Measurements from ENCODE around the gene ADAMTS15.
"Not testable (repeated sequence)": the region's sequence is repeated elsewhere in the genome, so short reads cannot be mapped to it uniquely, and the experiment has no call there.

Gene ADAMTS15

DNA sequence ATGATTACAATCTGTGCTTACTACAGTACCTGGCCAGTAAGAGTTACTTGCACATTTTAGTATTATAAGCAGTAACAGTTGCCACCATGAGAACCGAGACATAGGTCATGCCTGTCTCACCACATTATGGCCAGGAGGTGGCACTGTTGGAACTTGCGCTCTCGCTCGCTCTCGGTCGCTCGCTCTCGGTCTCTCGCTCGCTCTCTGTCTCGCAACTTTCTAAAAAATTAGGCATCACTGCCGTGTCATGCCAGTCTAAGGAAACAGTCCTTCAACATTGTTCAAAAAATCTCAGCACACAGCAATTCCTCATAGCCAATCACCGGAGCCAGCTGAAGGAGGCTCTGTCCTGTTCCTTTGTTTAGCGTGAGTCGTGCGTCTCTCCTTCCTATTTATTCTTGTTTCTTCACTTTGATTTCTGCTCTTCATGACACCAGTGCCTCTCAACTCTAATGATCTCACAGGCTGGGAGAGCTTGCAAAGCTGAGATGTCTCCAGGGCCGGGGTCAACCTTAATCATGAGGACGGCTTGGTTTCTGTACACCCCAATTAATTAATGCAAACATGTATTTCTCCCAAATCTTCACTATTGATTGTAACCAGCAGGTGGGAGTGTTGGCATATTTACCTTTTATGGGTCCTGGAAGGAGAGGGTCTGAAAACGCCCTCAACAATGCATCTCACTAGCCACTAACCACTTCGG lies 13.8 kb upstream of the ADAMTS15 start:
- peak; percentile 23 to 48 (median 35) for DNase-seq (ENCODE audit: low read depth in 3 of 3)

DNA sequence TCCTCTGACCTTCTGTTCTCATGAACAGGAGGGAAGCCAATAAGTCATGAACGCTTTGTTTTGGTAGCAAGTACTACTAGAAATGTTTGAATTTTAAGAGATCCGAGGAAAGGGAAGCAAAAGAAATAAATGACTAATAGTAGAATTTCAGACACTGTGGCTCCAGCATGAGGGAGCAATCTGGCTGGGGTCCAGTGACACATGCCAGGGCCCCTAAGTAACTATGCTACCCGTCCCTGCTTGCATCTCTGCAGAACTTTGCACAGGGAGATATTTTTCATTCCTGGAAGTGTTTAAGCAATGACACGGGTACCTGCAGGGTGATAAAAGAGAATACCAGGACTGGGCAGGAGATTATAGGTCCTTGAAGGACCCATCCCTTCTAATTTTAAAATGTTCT lies 12.8 kb upstream of the ADAMTS15 start:
- no peak for DNase-seq (ENCODE audit: low read depth in 3 of 3)

DNA sequence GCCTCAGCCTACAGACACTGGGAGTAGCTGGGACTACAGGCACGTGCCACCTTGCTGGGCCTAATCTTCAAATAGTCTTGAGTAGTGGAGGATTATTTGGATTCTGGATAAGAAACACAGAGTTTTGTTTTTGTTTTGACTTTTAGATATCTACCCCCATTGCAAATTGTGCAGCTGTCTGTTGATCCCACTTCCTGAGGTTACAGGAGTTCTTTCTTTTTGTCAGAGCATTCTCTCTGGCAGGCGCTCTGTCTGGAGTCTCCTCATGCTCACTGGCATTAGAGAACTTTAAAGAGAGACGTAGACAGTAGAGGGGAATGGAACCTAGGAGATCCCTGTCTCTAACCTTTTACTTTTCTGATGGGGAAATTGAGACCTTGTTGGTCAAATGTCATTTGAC lies 12.3 kb upstream of the ADAMTS15 start:
- no peak for DNase-seq (ENCODE audit: low read depth in 3 of 3)

DNA sequence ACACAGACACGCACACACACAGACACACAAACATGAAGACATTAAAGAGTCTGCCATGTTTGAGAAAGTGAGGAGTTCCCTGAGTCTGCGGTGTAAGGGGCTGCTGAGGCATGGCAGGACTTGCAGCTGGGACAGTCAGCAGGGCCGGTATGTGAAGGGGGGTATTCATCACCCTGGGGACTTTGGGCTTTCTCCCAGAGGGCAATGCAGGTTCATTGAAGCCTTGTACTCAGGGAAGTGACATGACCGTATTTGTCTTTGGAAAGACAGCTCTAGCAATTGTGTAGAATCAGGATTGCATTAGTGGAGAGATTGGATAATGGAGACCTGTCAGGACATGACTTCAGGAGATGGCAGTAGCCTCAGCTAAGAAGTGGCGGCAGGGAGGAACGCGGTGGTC lies 10.6 kb upstream of the ADAMTS15 start:
- DNase-seq (ENCODE audit: low read depth in 3 of 3) = no peak

DNA sequence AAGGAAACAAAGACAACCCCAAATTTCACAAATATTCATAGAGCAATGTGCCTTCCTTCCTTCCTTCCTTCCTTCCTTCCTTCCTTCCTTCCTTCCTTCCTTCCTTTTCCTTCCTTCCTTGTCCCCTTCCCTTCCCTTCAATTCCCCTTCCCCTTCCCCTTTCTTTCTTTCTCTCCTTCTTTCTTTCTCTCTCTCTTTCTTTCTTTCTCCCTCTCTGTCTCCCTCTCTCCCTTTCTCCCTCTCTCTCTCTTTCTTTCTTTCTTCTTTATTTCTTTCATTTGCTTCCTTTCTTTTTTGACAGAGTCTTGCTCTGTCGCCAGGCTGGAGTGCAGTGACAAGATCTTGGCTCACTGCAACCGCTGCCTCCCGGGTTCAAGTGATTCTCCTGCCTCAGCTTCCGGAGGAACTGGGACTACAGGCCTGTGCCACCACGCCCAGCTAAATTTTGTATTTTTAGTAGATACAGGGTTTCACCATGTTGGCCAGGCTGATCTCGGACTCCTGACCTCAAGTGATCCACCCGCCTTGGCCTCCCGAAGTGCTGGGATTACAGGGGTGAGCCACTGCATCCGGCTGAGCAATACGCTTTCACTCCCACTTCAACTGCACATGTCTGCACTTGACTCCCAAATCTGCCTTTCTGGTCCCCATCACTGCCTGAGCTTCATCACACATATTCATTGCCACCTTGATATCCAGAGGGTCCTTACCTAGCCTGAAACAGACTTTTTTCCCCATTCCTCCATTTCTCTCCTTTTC lies 9.9 kb upstream of the ADAMTS15 start:
- not testable (repeated sequence) for DNase-seq (ENCODE audit: low read depth in 3 of 3)

DNA sequence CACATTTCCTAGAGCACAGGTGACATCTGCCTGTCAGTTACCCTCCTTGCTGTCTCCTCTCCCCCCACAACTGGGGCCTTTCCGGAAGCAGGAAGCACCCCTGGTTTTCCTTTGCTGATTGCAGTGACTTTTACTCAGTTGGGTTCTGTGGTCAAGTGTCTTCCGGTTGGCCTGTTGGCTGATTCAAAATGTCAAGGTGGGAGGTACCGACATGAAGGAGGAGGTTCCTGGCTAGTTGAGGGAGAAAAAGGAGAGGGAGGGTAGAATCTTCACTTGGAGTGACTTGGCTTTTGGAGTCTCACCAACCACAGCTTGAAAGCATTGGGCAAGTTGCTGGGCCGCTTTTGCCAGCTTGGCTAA lies 9.3 kb upstream of the ADAMTS15 start:
- DNase-seq (ENCODE audit: low read depth in 3 of 3) = no peak

DNA sequence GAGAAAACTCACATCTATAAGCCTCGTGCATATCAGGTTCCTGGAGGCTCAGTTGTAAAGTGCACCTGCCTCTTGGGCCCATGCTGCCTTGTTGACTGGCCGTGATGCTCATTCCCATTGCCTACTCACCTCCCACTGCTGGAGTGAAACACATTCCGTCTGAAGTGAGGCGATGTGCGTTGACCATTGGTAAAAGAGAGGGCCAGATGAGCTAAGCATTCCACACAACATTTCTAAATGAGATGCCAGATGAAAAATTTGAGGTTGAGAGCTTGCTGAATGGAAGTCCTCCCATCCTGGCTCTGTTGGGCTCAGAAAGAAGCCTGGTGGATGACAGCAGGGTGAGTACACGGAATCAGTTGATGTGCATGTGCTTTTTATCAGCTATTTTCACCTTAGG lies 8.6 kb upstream of the ADAMTS15 start:
- no peak for DNase-seq (ENCODE audit: low read depth in 3 of 3)

DNA sequence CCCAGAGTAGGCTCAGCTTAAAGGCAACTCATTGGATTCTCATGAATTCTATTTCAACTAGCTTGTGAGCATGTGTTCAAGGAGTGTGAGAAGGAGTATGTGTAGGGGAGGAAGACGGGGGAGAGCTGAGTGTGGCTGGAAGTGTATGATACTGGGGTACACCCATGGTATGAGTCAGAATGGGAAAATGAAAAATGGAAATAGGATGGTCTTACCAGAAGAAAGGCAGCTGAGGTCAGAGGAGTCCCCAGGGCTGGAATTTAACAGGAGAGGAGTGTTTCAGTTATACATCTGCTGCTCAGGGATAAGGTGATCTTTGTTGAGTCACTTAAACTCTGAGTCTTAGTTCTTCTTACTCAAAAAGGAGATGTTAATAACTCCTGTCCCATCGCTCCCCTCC lies 6.7 kb upstream of the ADAMTS15 start:
- no peak for DNase-seq (ENCODE audit: low read depth in 3 of 3)

DNA sequence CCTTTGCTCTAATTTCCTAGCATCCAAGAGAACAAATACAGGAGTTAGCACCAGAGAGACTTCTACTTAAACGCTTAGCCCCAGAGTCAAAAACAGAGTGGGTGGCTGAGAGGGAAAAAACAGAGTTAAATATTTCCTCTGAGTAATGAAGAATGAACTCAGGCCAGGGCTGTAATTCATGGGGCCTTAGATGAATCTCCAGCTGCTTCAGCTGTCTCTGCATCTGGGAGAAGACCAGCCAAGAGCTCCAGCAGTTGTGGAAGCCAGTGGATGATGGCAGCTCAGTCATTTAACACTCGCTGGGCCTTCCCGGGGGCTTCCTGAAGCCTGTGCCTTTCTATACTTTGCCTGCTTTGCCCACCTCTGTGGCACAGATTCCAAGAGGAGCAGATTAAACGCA lies 5.7 kb upstream of the ADAMTS15 start:
- no peak for DNase-seq (ENCODE audit: low read depth in 3 of 3)

DNA sequence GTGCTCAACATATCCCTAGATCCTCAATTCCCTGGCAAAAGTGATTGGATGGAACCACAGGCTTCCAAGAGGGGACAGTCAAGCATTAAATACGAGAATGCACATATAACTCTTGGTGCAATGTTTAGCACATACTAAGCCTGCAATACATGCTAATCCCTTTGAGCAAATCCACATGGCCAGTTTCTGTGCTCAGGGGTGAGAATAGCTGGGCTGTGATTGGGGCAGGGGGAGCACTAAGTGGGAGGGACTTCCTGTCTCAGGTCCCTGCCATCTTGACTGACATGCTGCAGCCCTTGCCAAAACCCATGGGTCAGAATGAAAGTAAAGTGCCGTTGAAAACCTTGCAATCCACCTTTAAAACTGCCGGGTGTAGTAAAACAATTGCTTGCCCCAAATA lies 2.7 kb upstream of the ADAMTS15 start:
- no peak for DNase-seq (ENCODE audit: low read depth in 3 of 3)

DNA sequence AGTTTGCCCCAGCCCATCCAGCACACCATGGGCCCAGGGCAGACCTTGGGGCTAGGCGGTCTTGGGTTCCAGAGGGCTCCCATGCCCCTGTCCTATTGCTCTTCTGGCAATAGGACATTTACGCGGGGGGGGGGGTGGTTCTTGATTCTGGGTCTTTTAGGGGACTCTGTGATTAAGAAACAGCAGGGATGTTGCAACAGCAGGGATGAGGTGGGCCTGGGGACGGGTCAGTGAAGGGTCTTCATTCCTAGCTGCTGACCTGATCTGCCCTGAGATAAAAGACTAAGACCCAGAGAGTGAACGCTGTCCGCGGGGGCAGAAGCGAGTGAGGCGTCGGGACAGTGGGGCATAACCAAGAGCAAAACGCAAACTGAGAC lies 418 bp upstream of the ADAMTS15 start:
- no peak for DNase-seq (ENCODE audit: low read depth in 3 of 3)

DNA sequence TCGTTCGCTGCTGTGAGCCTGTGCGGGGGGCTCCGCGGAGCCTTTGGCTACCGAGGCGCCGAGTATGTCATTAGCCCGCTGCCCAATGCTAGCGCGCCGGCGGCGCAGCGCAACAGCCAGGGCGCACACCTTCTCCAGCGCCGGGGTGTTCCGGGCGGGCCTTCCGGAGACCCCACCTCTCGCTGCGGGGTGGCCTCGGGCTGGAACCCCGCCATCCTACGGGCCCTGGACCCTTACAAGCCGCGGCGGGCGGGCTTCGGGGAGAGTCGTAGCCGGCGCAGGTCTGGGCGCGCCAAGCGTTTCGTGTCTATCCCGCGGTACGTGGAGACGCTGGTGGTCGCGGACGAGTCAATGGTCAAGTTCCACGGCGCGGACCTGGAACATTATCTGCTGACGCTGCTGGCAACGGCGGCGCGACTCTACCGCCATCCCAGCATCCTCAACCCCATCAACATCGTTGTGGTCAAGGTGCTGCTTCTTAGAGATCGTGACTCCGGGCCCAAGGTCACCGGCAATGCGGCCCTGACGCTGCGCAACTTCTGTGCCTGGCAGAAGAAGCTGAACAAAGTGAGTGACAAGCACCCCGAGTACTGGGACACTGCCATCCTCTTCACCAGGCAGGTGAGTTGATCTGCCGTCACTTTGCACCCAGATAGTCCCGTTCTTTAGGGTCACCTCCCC lies 1.0 kb downstream of the ADAMTS15 start:
- DNase-seq (ENCODE audit: low read depth in 3 of 3) = no peak

DNA sequence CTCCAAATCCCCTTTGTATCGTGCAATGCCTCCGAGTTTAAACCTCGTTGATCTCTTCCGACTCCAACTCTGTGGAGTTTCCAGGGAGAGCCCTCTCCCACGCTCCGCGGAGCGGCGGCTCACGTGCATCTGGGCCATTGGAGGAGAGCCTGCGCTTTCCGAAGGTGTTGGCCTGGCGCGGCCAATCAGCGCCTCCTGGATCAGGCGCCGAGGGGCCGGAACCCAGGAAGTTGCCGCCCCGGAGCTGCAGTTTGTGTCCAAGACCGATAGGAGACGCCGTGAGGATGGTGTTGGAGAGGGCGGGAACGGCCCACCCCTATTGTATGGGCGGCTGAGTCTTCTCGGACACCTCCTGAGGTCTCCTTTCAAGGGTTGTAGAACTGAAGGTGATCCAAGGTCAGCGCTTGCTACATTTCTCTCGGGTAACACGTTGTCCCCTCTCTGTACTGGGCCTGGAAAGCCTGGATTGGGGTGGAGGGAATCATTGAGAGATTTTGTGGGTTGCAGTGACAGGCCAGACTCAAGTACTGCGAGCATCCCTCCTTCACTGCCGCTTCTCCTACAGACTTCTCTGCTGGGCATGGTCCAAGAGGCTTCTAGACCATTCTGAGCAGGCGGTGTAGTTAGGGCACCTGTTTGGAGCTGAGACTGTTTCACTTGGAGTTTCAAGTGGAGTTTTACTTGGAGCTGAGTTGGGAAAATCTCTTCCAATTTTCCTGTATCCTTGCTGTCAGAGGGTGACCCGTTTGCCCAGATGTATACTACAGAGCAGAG lies 1.7 kb downstream of the ADAMTS15 start:
- DNase-seq (ENCODE audit: low read depth in 3 of 3) = no peak

DNA sequence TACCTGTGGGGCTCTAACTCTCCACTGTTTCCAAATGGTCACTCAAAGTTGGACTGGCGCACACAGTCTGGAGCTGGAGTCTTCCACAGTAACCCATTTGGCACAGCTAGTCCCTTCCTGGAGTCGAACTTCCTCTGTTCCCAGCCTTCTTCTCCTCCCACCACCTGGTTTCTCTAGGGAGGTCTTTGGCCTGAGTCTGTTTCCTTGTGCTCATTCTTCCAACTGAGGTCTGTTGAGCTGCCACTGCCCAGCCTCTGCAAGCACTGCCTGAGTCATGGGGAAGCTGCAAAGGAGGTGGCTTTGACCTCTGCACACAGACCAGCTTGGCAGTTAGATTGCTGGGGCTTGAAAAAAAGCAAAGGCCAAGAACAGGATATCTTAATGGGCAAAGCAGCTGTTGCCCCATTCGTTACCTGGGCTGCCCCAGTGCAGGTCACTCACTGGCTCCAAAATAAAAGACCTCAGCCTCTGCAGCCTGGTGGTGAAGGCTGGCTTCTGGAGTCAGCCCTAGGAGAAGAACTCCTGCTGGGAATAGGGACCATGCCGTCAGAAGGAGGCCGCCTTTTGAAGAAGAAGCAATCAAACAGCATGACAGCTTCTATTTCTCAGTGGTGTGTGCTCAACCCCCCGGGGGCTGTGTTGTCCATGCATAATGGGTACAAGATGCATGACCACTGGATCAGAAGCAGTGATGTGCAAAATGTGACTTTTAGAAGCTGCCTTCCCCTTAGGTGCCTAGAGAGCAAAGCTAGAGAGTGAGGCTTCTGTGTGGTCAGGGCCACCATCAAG lies 3.0 kb downstream of the ADAMTS15 start:
- no peak for DNase-seq (ENCODE audit: low read depth in 3 of 3)

DNA sequence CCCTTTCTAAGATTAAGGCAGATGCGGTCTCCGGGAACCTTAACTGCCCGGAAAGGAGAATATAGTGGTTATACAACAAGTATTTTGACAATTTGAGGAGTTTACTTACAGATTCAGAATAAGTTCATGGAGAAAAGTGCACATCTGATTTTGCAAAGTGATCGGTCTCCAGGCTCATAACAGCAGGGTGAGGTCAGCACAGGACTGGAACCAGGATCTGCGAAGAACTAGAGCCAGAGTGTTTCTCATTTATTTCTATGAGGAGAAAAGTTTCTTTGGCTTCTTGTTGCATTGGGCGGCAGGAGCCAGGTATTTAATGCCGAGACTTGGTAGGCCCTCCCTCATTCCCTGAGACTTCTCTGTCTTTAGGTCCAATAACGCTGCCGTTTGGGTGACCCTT lies 3.7 kb downstream of the ADAMTS15 start:
- no peak for DNase-seq (ENCODE audit: low read depth in 3 of 3)

DNA sequence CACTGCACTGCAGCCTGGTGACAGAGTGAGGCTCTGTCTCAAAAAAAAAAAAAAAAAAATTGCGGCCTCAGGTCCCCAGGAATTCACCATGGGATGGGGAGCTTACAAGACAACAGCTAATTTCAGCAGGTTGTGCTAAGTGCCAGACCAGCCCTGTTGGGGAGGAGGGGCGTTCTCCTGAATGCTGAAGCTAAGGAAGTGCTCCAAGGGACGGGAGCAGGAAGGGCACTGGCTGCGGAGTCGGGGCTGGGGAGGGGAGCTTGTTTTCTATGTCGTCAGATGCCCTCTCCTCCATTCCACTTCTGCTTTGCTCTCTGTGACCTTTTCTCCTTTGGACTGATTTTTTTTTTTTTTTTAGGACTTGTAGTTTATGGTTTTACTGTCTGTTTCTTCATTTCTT lies 4.5 kb downstream of the ADAMTS15 start:
- no peak for DNase-seq (ENCODE audit: low read depth in 3 of 3)

DNA sequence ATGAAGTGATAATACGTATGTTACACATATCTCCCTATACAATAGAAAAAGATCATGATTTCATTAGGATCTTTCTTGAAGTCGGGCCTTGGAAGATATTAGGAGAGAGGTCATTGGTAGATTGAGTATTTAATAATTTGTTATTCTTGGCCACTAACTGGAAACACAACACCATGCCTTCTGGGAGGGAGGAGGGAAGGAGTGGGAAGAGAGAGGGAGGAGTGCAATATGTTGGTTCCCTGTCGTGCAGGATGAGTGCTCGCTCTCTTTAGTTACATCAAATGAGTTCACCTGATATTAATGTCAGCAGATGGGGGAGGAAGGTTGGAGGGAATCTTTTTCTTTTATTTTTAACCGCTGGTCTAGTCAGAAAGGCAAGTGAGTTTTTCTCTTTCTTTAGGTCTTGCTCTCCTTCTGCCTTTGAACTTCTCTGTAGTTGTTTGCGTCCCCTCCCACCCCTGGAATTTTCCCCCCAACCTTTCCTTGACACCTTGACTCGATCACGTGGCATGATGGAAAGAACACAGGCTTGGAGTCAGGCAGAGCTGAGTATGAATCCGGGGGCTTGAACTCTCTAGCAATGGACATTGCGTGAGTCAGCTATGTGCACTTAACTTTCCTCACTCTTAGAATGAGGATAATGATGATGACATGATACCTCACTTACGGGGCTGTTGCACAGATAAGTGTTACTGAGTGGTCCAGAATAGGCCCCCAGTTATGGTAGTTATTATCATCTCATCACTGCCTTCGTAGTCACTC lies 6.2 kb downstream of the ADAMTS15 start:
- no peak for DNase-seq (ENCODE audit: low read depth in 3 of 3)

DNA sequence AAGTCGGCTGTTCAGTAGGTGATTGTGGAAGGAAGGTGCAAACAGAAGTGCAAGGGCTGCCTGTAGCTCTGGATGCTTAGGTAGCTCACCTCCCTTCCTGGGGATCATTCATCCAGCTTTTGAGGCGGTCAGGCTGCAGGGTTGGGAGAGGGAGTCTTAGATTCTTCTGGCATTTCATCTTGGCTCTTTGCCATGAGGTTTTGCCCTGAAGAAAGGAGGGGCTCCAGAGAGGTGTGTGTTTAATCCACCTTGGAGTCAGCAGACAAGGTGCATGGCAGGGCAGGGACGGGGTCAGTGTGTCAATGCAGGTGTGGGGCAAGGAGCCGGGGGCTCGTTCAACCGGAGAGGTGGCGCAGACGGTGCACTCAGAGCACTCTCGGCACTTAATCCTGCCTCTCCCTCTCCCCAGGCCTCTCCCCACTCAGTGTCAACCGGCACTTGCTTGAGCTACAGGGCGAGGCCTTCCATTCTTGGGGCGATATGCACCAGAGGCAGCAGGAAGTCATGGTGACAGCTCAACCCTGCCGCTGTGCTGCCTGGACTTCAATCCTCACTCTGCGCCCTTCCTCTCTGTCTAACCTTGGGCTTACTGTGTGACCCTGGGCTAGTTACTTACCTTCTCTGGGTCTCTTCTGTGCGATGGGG lies 7.2 kb downstream of the ADAMTS15 start:
- no peak for DNase-seq (ENCODE audit: low read depth in 3 of 3)

DNA sequence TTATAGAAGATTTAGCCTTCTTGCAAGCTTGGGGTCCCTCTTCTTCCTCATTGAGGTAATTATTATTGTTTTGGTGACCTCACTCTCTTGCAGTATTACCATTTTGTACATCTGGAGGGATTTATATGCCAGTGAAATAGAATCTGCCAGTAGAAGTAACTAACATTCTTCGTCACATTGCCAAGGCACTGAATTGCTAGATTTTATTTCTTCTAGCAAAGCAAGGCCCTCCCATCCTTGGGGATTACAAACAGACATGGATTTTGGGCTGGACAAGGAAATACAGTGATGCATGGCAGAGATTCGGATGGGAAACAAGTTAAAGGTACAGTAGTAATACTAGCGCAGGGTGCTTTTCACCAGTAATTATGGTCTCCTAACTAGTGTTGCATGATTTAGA lies 7.8 kb downstream of the ADAMTS15 start:
- no peak for DNase-seq (ENCODE audit: low read depth in 3 of 3)
